Suprapubic skin (tissue), 4 donors: ENCODE results near the gene GFY. TPM values are rescaled to one million over a fixed set of nuclear protein-coding genes. Genes with fewer than 3 reads are reported as not detected.
A peak's percentile ranks its signal among the peaks of the same experiment; 100 is the strongest.

ENCODE experiments used
- DNase-seq, 2 donors: peaks; one replicate each; pipeline ENCODE4 v3.0.0-alpha.2; 2019; ENCODE audit warnings: low spot score in 2 of 2
- H3K27ac ChIP-seq: fragments of 200-600 bp; sonication (generic); one replicate; pipeline ENCODE4 v1.5.1; 2019
- H3K27me3 ChIP-seq: fragments of 200-600 bp; sonication (generic); one replicate; pipeline ENCODE4 v1.5.1; 2019
- H3K36me3 ChIP-seq: fragments of 200-600 bp; sonication (generic); one replicate; pipeline ENCODE4 v1.5.1; 2019
- H3K4me1 ChIP-seq: fragments of 200-600 bp; sonication (generic); one replicate; pipeline ENCODE4 v1.5.1; 2019
- H3K4me3 ChIP-seq: fragments of 200-600 bp; sonication (generic); one replicate; pipeline ENCODE4 v1.5.1; 2019; ENCODE audit warnings: mild to moderate bottlenecking
- H3K9me3 ChIP-seq: fragments of 200-600 bp; sonication (generic); one replicate; pipeline ENCODE4 v1.5.1; 2019
- EP300 ChIP-seq: sonication (generic); formaldehyde crosslinking; IDR thresholded peaks from one replicate; pipeline ENCODE4 v1.6.1; 2017; ENCODE audit warnings: antibody characterized with exemption
- POLR2A ChIP-seq, 2 donors: fragments of 450-650 bp; IDR thresholded peaks; one replicate each; pipeline ENCODE4 v1.6.1; 2017; ENCODE audit warnings: antibody characterized with exemption in 2 of 2, mild to moderate bottlenecking in 2 of 2, moderate library complexity in 2 of 2
- POLR2AphosphoS5 ChIP-seq, 3 donors: sonication (generic); formaldehyde crosslinking; IDR thresholded peaks; one replicate each; pipeline ENCODE4 v1.6.1; 2017; ENCODE audit warnings: antibody characterized with exemption in 3 of 3
- WGBS: methylation state at CpG from one replicate; pipeline ENCODE4 v1.1.5; 2018; 5-methylcytosine and 5-hydroxymethylcytosine counted together
- total RNA-seq, 4 donors: library from RNA; depleted of rRNA; stranded (reverse); fragments of >200 nt; gene quantifications; one replicate each; pipeline ENCODE4 v1.1.0, GENCODE V29; 2016
- TF ChIP-seq, protein P1 (sequence below), 2 donors: fragments of 200-600 bp in 1 of 2; fragments of 450-650 bp in 1 of 2; sonication (generic) in 1 of 2; IDR thresholded peaks; one replicate each; pipeline ENCODE4 v1.5.1; 2016 to 2019; ENCODE audit warnings: antibody characterized with exemption in 2 of 2, mild to moderate bottlenecking in 1 of 2, moderate library complexity in 1 of 2

Gene GFY
- total RNA-seq, 4 donors from 2014 or later: not detected

GRCh38 chr19:49474542-49474924 lies 49.3 kb downstream of the GFY start:
- H3K4me3 ChIP-seq: peak overlapping the region; percentile 63
- H3K27ac ChIP-seq: peak overlapping the region; percentile 71
- no peaks in the 10 kb centered on the region for H3K9me3 ChIP-seq
- TF ChIP-seq POLR2A (IDR thresholded peaks at IDR 0.05) (no peak), POLR2AphosphoS5 (IDR thresholded peaks at IDR 0.05) (no peak), EP300 (no peak)
- TF ChIP-seq, protein P1, sequence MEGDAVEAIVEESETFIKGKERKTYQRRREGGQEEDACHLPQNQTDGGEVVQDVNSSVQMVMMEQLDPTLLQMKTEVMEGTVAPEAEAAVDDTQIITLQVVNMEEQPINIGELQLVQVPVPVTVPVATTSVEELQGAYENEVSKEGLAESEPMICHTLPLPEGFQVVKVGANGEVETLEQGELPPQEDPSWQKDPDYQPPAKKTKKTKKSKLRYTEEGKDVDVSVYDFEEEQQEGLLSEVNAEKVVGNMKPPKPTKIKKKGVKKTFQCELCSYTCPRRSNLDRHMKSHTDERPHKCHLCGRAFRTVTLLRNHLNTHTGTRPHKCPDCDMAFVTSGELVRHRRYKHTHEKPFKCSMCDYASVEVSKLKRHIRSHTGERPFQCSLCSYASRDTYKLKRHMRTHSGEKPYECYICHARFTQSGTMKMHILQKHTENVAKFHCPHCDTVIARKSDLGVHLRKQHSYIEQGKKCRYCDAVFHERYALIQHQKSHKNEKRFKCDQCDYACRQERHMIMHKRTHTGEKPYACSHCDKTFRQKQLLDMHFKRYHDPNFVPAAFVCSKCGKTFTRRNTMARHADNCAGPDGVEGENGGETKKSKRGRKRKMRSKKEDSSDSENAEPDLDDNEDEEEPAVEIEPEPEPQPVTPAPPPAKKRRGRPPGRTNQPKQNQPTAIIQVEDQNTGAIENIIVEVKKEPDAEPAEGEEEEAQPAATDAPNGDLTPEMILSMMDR (IDR thresholded peaks at IDR 0.05): no peak
- no peaks in the 10 kb centered on the region for H3K36me3 ChIP-seq
- WGBS: 14% methylated on average over 11 of the region's 11 CpGs
- peaks cover 36% of the 10 kb centered on the region for H3K4me1 ChIP-seq
- no peaks in the 10 kb centered on the region for H3K27me3 ChIP-seq
- DNase-seq: peak in 1 of 2 donors; percentile 65

GRCh38 chr19:49475191-49475917 lies 50.2 kb downstream of the GFY start:
- Histone ChIP-seq H3K27me3 (no peaks in the 10 kb centered on the region), H3K36me3 (peaks cover 3% of the 10 kb centered on the region), H3K27ac (peak overlapping the region; percentile 25), H3K4me3 (peak overlapping the region; percentile 63), H3K4me1 (peaks cover 27% of the 10 kb centered on the region), H3K9me3 (no peaks in the 10 kb centered on the region)
- DNase-seq: no peak
- TF ChIP-seq POLR2AphosphoS5 (IDR thresholded peaks at IDR 0.05) (no peak), POLR2A (IDR thresholded peaks at IDR 0.05) (no peak), EP300 (no peak)
- TF ChIP-seq, protein P1 (IDR thresholded peaks at IDR 0.05): no peak
- WGBS: 64% methylated on average over 15 of the region's 15 CpGs

GRCh38 chr19:49475995-49476880 lies 51.0 kb downstream of the GFY start:
- Histone ChIP-seq H3K4me3 (peak overlapping the region; percentile 63), H3K4me1 (peaks cover 26% of the 10 kb centered on the region), H3K9me3 (no peaks in the 10 kb centered on the region), H3K27ac (peak overlapping the region; percentile 25), H3K36me3 (peaks cover 5% of the 10 kb centered on the region), H3K27me3 (no peaks in the 10 kb centered on the region)
- TF ChIP-seq EP300 (no peak), POLR2AphosphoS5 (IDR thresholded peaks at IDR 0.05) (no peak), POLR2A (IDR thresholded peaks at IDR 0.05) (no peak)
- TF ChIP-seq, protein P1 (IDR thresholded peaks at IDR 0.05): peak; percentile 13 to 46
- WGBS: 72% methylated on average over 17 of the region's 27 CpGs
- DNase-seq: peak in 1 of 2 donors; percentile 81

Other genes starting within 250 kb of the GFY start
- gene SLC6A16, start 100.2 kb upstream of the GFY start, total RNA-seq: 1 to 10 TPM in 1 of 4 donors, under 1 TPM in 2, not detected in 1; 0.23 to 1.4 (median 0.34) TPM
- gene CD37, start 90.0 kb upstream of the GFY start, total RNA-seq: 10 to 100 TPM in 1 of 4 donors, 1 to 10 TPM in 3; 2.9 to 25.7 (median 5.0) TPM
- 10 to 100 TPM; 10.6 to 15.4 (median 13.2) TPM for gene TEAD2, start 63.0 kb upstream of the GFY start, total RNA-seq
- gene DKKL1, start 61.5 kb upstream of the GFY start, total RNA-seq: not detected
- not detected for gene KASH5, start 37.1 kb upstream of the GFY start, total RNA-seq
- gene PTH2, start 1.9 kb upstream of the GFY start, total RNA-seq: not detected
- 1 to 10 TPM in 3 of 4 donors, under 1 TPM in 1; 0.60 to 1.2 (median 1.1) TPM for gene SLC17A7, start 16.1 kb downstream of the GFY start, total RNA-seq
- 100 to 1,000 TPM in 2 of 4 donors, 10 to 100 TPM in 2; 82.0 to 124 (median 104) TPM for gene PIH1D1, start 26.4 kb downstream of the GFY start, total RNA-seq
- gene ALDH16A1, start 27.8 kb downstream of the GFY start, total RNA-seq: 10 to 100 TPM; 21.7 to 47.7 (median 35.9) TPM
- gene FLT3LG, start 48.8 kb downstream of the GFY start, total RNA-seq: 1 to 10 TPM; 1.2 to 4.9 (median 4.4) TPM
- gene RPL13A, start 62.2 kb downstream of the GFY start, total RNA-seq: 1,000 to 10,000 TPM; 2,613 to 5,154 (median 4,451) TPM
- 1,000 to 10,000 TPM; 3,049 to 5,024 (median 4,623) TPM for gene RPS11, start 71.0 kb downstream of the GFY start, total RNA-seq
- gene FCGRT, start 87.3 kb downstream of the GFY start, total RNA-seq: 100 to 1,000 TPM in 3 of 4 donors, 10 to 100 TPM in 1; 96.2 to 136 (median 112) TPM
- 10 to 100 TPM in 2 of 4 donors, 1 to 10 TPM in 2; 4.9 to 18.8 (median 9.0) TPM for gene RCN3, start 102.6 kb downstream of the GFY start, total RNA-seq
- 10 to 100 TPM; 42.5 to 85.6 (median 68.9) TPM for gene NOSIP, start 155.2 kb downstream of the GFY start, total RNA-seq
- gene PRRG2, start 155.9 kb downstream of the GFY start, total RNA-seq: 10 to 100 TPM; 13.8 to 21.2 (median 16.7) TPM
- gene PRR12, start 165.8 kb downstream of the GFY start, total RNA-seq: 10 to 100 TPM; 24.6 to 50.3 (median 38.9) TPM
- gene RRAS, start 214.8 kb downstream of the GFY start, total RNA-seq: 10 to 100 TPM; 12.9 to 28.8 (median 18.6) TPM
- gene SCAF1, start 216.8 kb downstream of the GFY start, total RNA-seq: 10 to 100 TPM; 22.1 to 36.9 (median 28.5) TPM
- 100 to 1,000 TPM in 1 of 4 donors, 10 to 100 TPM in 3; 61.3 to 164 (median 81.0) TPM for gene IRF3, start 240.5 kb downstream of the GFY start, total RNA-seq
- gene BCL2L12, start 240.5 kb downstream of the GFY start, total RNA-seq: 10 to 100 TPM in 1 of 4 donors, 1 to 10 TPM in 3; 3.1 to 28.0 (median 7.5) TPM